HG02610 (cell line): ENCODE results near the gene AUTS2.

Experiments
- ATAC-seq: cut with Tn5 transposase; IDR thresholded peaks from one replicate; pipeline ENCODE4 v1.9.1; 2021; ENCODE audit warnings: mild to moderate bottlenecking, moderate library complexity; ENCODE audit not compliant: unreplicated experiment

The AUTS2 gene

DNA sequence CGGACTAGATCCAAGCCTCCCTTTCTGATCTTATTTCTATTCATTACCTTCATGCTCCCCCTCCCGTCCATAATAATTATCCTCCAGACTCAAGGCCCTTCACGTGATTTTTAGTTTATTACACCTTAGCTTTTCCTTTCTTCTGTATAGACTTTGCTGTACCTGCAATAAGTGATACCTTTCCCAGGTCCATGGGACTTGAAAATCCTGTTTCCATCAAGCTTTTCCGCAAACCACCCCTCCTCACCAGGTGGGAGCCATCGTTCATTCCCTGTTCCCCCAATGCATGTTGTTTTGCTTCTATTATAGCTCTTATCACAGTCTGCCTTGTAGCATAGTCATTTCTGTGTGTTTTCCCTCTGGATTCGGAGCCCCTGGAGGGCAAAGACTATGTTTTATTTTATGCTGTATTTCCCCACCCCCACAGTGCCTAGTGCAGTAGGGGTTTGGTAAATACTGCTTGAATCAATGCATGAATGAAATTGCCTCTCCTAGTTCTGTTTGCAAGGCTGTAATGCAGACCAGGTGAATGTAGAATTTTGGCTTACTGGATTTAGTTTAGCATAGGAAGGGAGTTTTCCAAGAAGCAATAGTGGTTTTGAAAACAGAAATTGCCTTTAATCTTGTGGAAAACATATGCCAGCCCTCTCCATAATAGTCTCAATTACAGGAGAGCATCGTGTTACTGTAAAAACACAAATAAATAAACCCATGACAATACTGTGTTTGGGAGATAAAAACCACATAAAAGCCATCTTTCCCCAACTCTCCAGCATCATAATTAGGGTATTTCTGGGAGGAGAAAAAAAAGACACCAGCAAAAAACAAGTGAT, 213.4 kb downstream of the AUTS2 start:
- no peak for ATAC-seq

GRCh38 chr7:69812756-69813155, 214.5 kb downstream of the AUTS2 start:
- no peak for ATAC-seq

- no peak for ATAC-seq
Measured at GRCh38 chr7:69813637-69814240, 215.5 kb downstream of the AUTS2 start.

- no peak for ATAC-seq
Measured at GRCh38 chr7:69814421-69814962, 216.2 kb downstream of the AUTS2 start.

DNA sequence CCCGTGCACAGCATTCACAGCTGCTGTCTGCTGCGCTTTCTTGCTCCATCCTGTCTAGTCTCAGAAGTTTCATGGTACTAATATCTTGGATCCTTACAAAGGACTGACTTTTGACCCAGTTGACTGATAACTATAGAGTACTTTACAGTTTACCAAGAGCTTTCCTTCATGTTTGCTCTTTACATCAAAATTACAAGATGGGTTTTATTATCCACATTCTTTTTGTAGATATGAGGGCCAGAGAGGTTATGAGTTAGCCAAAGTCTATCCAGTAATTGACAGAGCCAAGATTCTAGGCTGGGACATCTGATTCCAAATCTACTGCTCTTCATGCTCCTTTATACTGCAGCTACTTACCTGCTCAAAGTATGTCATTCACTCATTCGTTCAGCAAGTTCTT, 218.2 kb downstream of the AUTS2 start:
- no peak for ATAC-seq

GRCh38 chr7:69817121-69817520, 218.8 kb downstream of the AUTS2 start:
- no peak for ATAC-seq

DNA sequence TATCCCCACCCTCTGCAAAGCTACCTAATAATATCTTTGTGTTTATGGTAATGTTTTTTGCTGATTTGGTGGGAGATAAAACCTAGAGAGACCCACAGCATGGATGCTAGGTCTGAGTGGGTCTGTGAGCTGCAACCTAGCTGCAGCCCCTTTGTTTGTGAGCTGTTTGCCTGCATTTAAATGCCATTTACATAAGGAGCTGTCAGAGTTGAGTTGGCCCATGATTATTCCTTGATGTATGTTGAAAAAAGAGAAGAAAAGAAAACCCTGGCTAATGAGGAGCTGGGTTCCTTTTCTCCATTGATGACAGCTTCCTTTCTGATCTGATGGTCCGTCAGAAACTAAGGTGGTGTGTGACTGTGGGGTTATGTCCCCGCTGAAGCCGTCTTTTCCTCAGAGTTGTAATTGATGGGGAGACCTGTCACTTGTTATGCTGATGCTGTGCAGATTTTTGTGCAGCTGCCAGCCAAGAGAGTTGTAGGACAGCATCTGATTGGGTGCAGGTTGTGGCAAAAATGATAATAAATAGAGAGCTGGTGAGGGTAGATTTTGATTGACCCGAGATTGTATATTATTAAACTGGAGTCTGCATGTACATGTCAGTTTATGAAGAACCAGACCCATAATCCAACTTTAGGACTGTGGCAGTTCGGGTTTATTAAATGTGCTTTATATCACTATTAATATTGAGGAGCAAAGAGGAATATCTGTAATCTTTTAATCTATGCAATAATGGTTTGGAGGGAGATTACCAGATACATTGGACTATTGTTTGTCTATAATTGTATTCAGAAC, 219.8 kb downstream of the AUTS2 start:
- ATAC-seq, result no peak

DNA sequence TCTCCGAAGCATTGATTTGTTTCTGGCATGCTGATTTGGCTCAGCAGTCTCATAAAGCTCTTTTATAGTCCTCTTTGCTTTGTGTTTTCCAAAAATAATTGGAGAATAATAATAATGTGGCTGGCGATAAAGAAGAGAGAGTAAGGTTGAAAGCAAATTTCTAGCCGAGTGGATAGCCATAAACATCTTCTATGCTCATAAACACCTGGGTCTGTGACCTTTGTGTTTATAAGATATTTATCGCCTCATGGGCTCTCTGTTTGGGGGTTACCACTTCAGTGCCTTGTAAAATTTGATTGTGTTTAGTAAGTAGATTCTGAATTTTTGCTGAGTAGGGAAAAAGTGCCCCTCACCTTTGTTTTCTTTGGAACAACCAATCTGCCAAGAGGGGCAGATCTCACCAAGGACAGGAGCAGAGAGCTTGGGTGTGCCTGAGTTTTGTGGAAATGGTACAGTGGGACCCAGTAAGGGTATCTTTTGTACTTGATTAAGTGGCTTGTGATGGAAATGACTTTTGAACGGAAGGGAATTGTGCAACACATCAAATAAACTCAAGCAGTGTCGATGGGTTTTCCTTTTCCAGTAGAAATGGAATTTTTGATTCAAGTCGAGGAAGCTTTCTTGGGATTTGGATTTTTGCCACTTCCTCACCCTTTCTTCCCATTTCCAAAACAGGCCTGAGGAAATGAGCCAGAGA, 220.5 kb downstream of the AUTS2 start:
- ATAC-seq, result no peak

DNA sequence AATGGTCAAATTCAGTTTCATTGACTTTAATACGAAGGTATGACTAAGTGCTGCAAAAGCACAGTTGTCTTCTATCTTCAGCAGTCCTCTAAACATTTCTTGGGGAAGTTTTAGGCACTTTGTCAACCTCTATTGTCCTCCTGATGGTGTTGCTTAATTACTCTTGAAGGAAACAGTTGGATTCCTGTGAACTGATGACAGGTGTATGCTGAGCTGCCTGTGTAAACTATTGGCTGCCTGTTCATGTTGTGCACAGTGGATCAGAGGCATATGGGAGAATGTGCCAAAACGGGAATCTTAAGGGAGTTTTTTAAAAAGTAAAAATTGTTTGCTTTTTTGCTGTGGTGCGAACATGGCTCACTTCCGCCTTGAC, 221.0 kb downstream of the AUTS2 start:
- ATAC-seq, result no peak

GRCh38 chr7:69820479-69821192, 222.4 kb downstream of the AUTS2 start:
- ATAC-seq, result no peak

- no peak for ATAC-seq
Measured at GRCh38 chr7:69822386-69822785, 224.1 kb downstream of the AUTS2 start.

- no peak for ATAC-seq
Measured at GRCh38 chr7:69823151-69823744, 225.0 kb downstream of the AUTS2 start.

DNA sequence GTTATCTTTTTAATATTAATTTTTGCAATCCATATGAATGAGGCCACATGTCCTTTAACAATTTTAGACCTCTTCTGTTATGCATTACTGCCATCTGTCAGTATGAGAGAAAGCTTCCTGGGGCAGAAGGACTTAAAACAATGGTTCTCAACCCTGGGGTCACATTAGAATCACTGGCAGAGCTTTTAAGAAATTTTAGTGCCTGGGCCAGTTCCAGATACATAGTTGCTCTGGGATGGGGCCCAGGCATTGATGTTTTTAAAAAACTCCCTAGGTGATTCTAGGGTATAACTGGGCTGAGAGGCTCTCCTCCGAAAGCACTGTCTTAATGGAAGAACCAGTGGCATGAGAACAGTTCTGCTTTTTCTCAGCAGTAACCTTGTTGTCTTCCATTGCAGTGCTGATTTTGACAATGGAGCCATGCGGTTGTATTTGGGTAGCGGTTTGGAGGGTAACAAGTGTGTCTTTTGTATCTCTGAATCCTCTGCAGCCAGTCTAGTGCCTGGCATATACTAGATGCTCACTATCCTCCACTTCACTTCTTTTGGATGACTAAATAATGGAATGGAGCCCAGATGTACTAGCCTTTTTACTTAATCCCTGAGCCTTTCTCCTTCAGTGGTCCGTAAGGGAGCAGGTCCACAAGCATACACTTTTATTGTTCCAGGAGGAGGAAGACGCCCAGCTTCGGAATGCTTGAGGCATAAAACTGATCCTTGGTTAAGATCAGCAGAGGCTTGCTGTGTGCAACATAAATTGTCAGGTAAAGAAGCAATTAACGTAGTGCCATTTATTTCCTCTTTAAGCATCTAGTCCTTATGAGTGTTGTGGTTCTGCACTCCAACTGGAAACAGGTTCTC, 227.1 kb downstream of the AUTS2 start:
- no peak for ATAC-seq

DNA sequence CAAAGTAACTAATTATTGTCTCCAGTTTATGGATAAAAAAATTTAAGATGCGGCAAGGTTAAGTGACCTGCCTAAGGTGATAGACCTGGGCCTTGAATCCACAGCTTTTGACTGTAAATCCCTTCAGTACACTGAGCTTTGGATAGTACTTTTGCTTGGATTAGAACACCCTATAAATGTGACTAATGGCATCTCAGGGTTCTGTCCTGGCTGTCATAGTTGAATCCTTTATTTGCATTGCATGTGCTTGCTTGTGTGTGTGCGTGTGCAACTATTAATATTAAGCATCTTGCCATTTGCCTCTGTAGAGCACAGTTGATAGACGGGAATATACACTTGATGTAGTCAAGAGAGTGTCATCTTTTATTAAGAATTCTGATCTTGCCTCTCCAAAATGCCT, 228.0 kb downstream of the AUTS2 start:
- no peak for ATAC-seq

DNA sequence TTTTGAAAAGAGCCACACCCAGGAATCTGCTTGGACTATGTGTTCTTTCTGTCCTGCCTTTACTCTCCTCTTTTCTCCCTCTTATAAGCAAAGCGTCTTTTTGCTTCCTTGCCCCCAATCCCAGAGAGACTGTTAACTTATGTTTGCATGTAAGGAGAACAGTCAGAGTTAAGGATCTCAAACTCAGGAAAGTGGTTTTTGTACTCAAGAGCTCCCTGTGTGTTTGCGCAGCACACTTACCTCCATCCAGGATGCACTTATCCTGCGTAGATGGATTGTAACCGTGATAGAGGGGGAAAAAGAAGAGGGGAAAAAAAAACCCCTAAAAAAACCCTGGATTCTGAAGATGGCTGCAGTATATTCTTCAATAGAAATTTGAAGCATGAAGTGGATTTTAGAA, 228.9 kb downstream of the AUTS2 start:
- no peak for ATAC-seq

DNA sequence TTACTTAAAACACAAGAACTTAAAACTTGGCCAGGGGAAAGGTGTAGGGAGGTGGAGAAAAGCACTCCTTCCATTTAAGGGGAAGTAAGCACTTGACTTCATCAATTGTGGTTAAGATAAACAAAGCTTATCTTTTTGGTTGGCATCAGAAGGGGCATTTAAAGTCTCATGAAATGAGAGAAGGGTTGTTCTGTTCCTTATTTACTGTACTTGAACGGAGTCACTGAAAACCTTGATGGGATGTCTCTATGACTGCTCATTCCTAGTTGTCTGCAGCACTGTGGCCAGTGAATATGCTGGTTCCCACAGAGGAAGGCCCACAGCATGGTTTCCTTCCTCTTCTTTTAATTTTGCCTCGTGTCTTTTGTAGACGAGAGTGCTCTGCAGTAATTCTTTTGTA, 229.3 kb downstream of the AUTS2 start:
- no peak for ATAC-seq

DNA sequence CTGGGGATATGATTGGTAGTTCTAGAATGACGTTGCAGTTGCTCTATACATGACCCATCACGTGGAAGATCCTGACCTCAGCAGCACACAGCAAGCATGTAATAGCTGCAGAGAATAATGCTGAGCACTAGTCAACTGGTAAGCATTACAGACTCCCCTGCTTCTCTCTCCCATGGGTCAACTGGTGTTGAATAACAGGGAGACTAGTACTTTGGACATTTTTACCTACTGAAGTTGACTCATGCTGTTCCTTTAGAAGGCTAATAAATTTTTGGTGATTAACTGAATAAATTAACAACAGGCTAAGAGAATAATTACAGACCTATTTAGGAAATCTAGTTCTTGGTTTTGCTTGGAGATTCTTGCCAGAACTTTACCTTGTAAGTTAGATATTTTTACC, 234.1 kb downstream of the AUTS2 start:
- ATAC-seq, result no peak

- ATAC-seq, result no peak
Measured at GRCh38 chr7:69833964-69834363, 235.7 kb downstream of the AUTS2 start.

- ATAC-seq, result no peak
Measured at GRCh38 chr7:69836702-69837101, 238.4 kb downstream of the AUTS2 start.
